PFSK-1 (cell line): Measurements from ENCODE around the gene GPR155.

ENCODE experiments used
- FOXP2 ChIP-seq: optimal IDR thresholded peaks from 2 replicates; pipeline ENCODE3; 2011; ENCODE audit warnings: borderline replicate concordance, control low read depth, inconsistent platforms; ENCODE audit not compliant: insufficient read depth; ENCODE audit errors: extremely low read length, extremely low read depth
- POLR2AphosphoS5 ChIP-seq: IDR thresholded peaks from 2 replicates; pipeline ENCODE4 v1.6.1; 2012; ENCODE audit warnings: low read depth, mild to moderate bottlenecking, control low read depth, low read length, moderate library complexity
- SIN3A ChIP-seq: IDR thresholded peaks from 2 replicates; pipeline ENCODE4 v1.6.1; 2012; ENCODE audit warnings: mild to moderate bottlenecking, low read length, moderate library complexity, borderline replicate concordance; ENCODE audit not compliant: insufficient read depth
- TAF1 ChIP-seq: IDR thresholded peaks from 2 replicates; pipeline ENCODE4 v1.6.1; 2012; ENCODE audit warnings: low read length, control low read depth, borderline replicate concordance; ENCODE audit not compliant: insufficient read depth
- TF ChIP-seq, protein P1 (sequence below), 2 experiments: IDR thresholded peaks; 2 replicates each; pipeline versions ENCODE4 v1.6.1 to v1.8.0; 2011 to 2012; ENCODE audit warnings: low read depth in 2 of 2, low read length in 2 of 2, control low read depth in 1 of 2, inconsistent platforms in 1 of 2, mild to moderate bottlenecking in 1 of 2, moderate library complexity in 1 of 2; ENCODE audit not compliant: insufficient read depth in 1 of 2

DNA sequence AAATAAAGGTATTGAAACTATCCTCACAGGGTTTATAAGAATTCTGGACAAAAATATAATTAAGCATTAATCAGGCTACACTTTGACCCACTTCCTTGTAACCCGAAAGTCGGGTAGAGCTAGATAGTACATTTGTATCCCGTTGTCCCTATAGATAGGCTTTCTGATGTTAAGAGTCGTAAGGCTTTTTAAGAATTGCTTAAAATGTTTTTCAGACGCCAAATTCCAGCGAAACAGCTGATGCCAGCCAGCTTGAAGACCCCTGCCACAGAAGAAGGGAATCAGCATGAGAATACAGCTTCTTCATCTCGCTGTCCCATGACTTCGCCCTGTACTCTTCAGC, 962 bp upstream of the GPR155 start:
- no peak for TF ChIP-seq POLR2AphosphoS5
- no peak for TF ChIP-seq TAF1
- TF ChIP-seq, protein P1, sequence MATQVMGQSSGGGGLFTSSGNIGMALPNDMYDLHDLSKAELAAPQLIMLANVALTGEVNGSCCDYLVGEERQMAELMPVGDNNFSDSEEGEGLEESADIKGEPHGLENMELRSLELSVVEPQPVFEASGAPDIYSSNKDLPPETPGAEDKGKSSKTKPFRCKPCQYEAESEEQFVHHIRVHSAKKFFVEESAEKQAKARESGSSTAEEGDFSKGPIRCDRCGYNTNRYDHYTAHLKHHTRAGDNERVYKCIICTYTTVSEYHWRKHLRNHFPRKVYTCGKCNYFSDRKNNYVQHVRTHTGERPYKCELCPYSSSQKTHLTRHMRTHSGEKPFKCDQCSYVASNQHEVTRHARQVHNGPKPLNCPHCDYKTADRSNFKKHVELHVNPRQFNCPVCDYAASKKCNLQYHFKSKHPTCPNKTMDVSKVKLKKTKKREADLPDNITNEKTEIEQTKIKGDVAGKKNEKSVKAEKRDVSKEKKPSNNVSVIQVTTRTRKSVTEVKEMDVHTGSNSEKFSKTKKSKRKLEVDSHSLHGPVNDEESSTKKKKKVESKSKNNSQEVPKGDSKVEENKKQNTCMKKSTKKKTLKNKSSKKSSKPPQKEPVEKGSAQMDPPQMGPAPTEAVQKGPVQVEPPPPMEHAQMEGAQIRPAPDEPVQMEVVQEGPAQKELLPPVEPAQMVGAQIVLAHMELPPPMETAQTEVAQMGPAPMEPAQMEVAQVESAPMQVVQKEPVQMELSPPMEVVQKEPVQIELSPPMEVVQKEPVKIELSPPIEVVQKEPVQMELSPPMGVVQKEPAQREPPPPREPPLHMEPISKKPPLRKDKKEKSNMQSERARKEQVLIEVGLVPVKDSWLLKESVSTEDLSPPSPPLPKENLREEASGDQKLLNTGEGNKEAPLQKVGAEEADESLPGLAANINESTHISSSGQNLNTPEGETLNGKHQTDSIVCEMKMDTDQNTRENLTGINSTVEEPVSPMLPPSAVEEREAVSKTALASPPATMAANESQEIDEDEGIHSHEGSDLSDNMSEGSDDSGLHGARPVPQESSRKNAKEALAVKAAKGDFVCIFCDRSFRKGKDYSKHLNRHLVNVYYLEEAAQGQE (IDR thresholded peaks at IDR 0.05; ENCODE audit: insufficient read depth in 1 of 2, low read depth in 2 of 2, low read length in 2 of 2): no peak
- no peak for TF ChIP-seq SIN3A
- TF ChIP-seq FOXP2: no peak
